Osteoblast (primary cell): ENCODE data around the gene SIGLEC11. TPM values are rescaled to one million over a fixed set of nuclear protein-coding genes. Genes with fewer than 3 reads are reported as not detected.
"Not testable (repeated sequence)": the region's sequence is repeated elsewhere in the genome, so short reads cannot be mapped to it uniquely, and the experiment has no call there.

Source experiments
- DNase-seq: peaks from one replicate; pipeline ENCODE4 v3.0.0; 2011; ENCODE audit warnings: low spot score, mixed read lengths; ENCODE audit not compliant: insufficient read length; ENCODE audit errors: missing footprints
- H2AFZ ChIP-seq: 2 replicates; pipeline ENCODE4 v1.6.0; 2011; ENCODE audit warnings: mild to moderate bottlenecking, low read length
- H3K27ac ChIP-seq: 2 replicates; pipeline ENCODE4 v1.5.1; 2011; ENCODE audit warnings: mild to moderate bottlenecking, low read depth, low read length, moderate library complexity
- H3K27me3 ChIP-seq: 2 replicates; pipeline ENCODE4 v1.6.0; 2012; ENCODE audit warnings: mild to moderate bottlenecking, control low read depth, inconsistent platforms, low read length, moderate library complexity; ENCODE audit not compliant: insufficient read depth
- H3K36me3 ChIP-seq: 2 replicates; pipeline ENCODE4 v1.5.1; 2011; ENCODE audit warnings: mild to moderate bottlenecking, low read length, control low read depth, moderate library complexity; ENCODE audit not compliant: insufficient read depth
- H3K4me1 ChIP-seq: 2 replicates; pipeline ENCODE4 v1.5.1; 2011; ENCODE audit warnings: mild to moderate bottlenecking, low read length, control low read depth, moderate library complexity; ENCODE audit not compliant: insufficient read depth
- H3K4me2 ChIP-seq: 2 replicates; pipeline ENCODE4 v1.6.0; 2011; ENCODE audit warnings: mild to moderate bottlenecking, low read length; ENCODE audit not compliant: insufficient read depth
- H3K4me3 ChIP-seq: fragments of 200-600 bp; sonication (generic); 3 replicates; pipeline ENCODE4 v1.5.1; 2012; ENCODE audit warnings: mild to moderate bottlenecking, low read length, inconsistent platforms; ENCODE audit not compliant: insufficient read depth
- H3K79me2 ChIP-seq: 2 replicates; pipeline ENCODE4 v1.6.0; 2012; ENCODE audit warnings: mild to moderate bottlenecking, low read length, control low read depth, inconsistent platforms; ENCODE audit not compliant: insufficient read depth
- H3K9me3 ChIP-seq: 2 replicates; pipeline ENCODE4 v1.5.1; 2011; ENCODE audit warnings: low read depth, low read length, control low read depth
- H4K20me1 ChIP-seq: 2 replicates; pipeline ENCODE4 v1.6.0; 2012; ENCODE audit warnings: mild to moderate bottlenecking, low read length, control low read depth; ENCODE audit not compliant: insufficient read depth
- CTCF ChIP-seq: IDR thresholded peaks from 2 replicates; pipeline ENCODE4 v1.5.1; 2011; ENCODE audit warnings: mild to moderate bottlenecking, low read depth, low read length, moderate library complexity; ENCODE audit errors: extremely low read depth
- total RNA-seq: library from RNA; depleted of rRNA; stranded (reverse); fragments of >200 nt; gene quantifications from 2 replicates; pipeline ENCODE4 v1.2.3, GENCODE V29; 2012

The SIGLEC11 gene
- total RNA-seq, result under 0.01 TPM in 1 of 2 replicates, not detected in the other

- H3K4me1 ChIP-seq, H4K20me1 ChIP-seq, H3K4me3 ChIP-seq, H3K4me2 ChIP-seq, H2AFZ ChIP-seq, H3K9me3 ChIP-seq, H3K36me3 ChIP-seq, DNase-seq, H3K27ac ChIP-seq, H3K79me2 ChIP-seq: not testable (repeated sequence)
- H3K27me3 ChIP-seq, result peaks cover 18% of the 10 kb centered on the region
Observed at GRCh38 chr19:49960980-49961379, at the start of gene SIGLEC11. Gene SIGLEC11, minus strand, starts transcription at chr19:49961172. Its CDS starts 91 bp downstream, at chr19:49961081.

GRCh38 chr19:50008532-50008931 is 47.6 kb upstream of the SIGLEC11 start:
- no peak for DNase-seq
- Histone ChIP-seq H3K4me1 (peaks cover 10% of the 10 kb centered on the region), H3K27ac (no peak overlapping the region), H4K20me1 (peaks cover 17% of the 10 kb centered on the region), H3K79me2 (peaks cover 4% of the 10 kb centered on the region), H3K4me2 (no peak overlapping the region), H3K36me3 (peaks cover 56% of the 10 kb centered on the region), H3K9me3 (no peaks in the 10 kb centered on the region), H2AFZ (no peak overlapping the region), H3K27me3 (no peaks in the 10 kb centered on the region), H3K4me3 (no peak overlapping the region)
- TF ChIP-seq CTCF, result peak; percentile 13

GRCh38 chr19:50007947-50008346 is 47.0 kb upstream of the SIGLEC11 start:
- Histone ChIP-seq H3K36me3 (peaks cover 59% of the 10 kb centered on the region), H3K27me3 (no peaks in the 10 kb centered on the region), H3K27ac (no peak overlapping the region), H3K79me2 (peaks cover 4% of the 10 kb centered on the region), H3K4me2 (no peak overlapping the region), H3K9me3 (no peaks in the 10 kb centered on the region), H3K4me1 (peaks cover 11% of the 10 kb centered on the region), H4K20me1 (peaks cover 22% of the 10 kb centered on the region), H3K4me3 (no peak overlapping the region), H2AFZ (no peak overlapping the region)
- TF ChIP-seq CTCF, result no peak
- no peak for DNase-seq

GRCh38 chr19:50007170-50007569 is 46.2 kb upstream of the SIGLEC11 start:
- H3K36me3 ChIP-seq, result peaks cover 59% of the 10 kb centered on the region
- peaks cover 11% of the 10 kb centered on the region for H3K4me1 ChIP-seq
- no peak overlapping the region for H2AFZ ChIP-seq
- no peak for TF ChIP-seq CTCF
- no peak overlapping the region for H3K4me2 ChIP-seq
- H4K20me1 ChIP-seq, result peaks cover 30% of the 10 kb centered on the region
- no peak overlapping the region for H3K4me3 ChIP-seq
- no peak overlapping the region for H3K27ac ChIP-seq
- H3K79me2 ChIP-seq, result peaks cover 4% of the 10 kb centered on the region
- H3K9me3 ChIP-seq, result no peaks in the 10 kb centered on the region
- DNase-seq, result no peak
- H3K27me3 ChIP-seq, result no peaks in the 10 kb centered on the region
